HTERT RPE-1 (cell line): ENCODE data around the gene RPAP3.

Experiments used
- in situ Hi-C: fragments of 300-500 bp; cut with MboI; formaldehyde crosslinking; loops from 4 replicates; pipeline ENCODE4 v1.14.3; 2020; ENCODE audit warnings: low sequenced_read_pairs

RPAP3 gene

GRCh38 chr12:47705566-47706425 lies at the start of gene RPAP3:
TSS of gene RPAP3 (minus strand) at chr12:47706030. CDS start at chr12:47702840, 3,190 bp downstream.
- in situ Hi-C loops = no loop called here

GRCh38 chr12:47754881-47755280 lies 49.1 kb upstream of the RPAP3 start:
- in situ Hi-C loops = no loop called here

GRCh38 chr12:47754126-47754525 lies 48.3 kb upstream of the RPAP3 start:
- in situ Hi-C loops = no loop called here

- in situ Hi-C loops = no loop called here
Observed at GRCh38 chr12:47753021-47754001, 47.5 kb upstream of the RPAP3 start.

- in situ Hi-C loops = no loop called here
Observed at GRCh38 chr12:47752552-47752951, 46.7 kb upstream of the RPAP3 start.

GRCh38 chr12:47752121-47752520 lies 46.3 kb upstream of the RPAP3 start:
- in situ Hi-C loops = no loop called here

- in situ Hi-C loops = no loop called here
Observed at GRCh38 chr12:47751561-47751960, 45.7 kb upstream of the RPAP3 start.

GRCh38 chr12:47750916-47751470 lies 45.2 kb upstream of the RPAP3 start:
- in situ Hi-C loops = no loop called here

GRCh38 chr12:47750229-47750798 lies 44.5 kb upstream of the RPAP3 start:
- in situ Hi-C loops = no loop called here

- in situ Hi-C loops = no loop called here
Observed at GRCh38 chr12:47748899-47749298, 43.1 kb upstream of the RPAP3 start.

- in situ Hi-C loops = no loop called here
Observed at GRCh38 chr12:47748507-47748828, 42.6 kb upstream of the RPAP3 start.

- in situ Hi-C loops = no loop called here
Observed at GRCh38 chr12:47747596-47748506, 42.0 kb upstream of the RPAP3 start.

GRCh38 chr12:47747126-47747525 lies 41.3 kb upstream of the RPAP3 start:
- in situ Hi-C loops = no loop called here

- in situ Hi-C loops = no loop called here
Observed at GRCh38 chr12:47746523-47746922, 40.7 kb upstream of the RPAP3 start.

GRCh38 chr12:47746073-47746472 lies 40.2 kb upstream of the RPAP3 start:
- in situ Hi-C loops = no loop called here

- in situ Hi-C loops = no loop called here
Observed at GRCh38 chr12:47745485-47746041, 39.7 kb upstream of the RPAP3 start.

- in situ Hi-C loops = no loop called here
Observed at GRCh38 chr12:47744778-47745436, 39.1 kb upstream of the RPAP3 start.

- in situ Hi-C loops = no loop called here
Observed at GRCh38 chr12:47744005-47744651, 38.3 kb upstream of the RPAP3 start.
